ENCODE results near the gene VMAC.

VMAC gene

GRCh38 chr19:5926641-5927440 is 22.2 kb downstream of the VMAC start:
- H3K9ac ChIP-seq (ENCODE audit: low read length) = no peak overlapping the region
- no peaks in the 10 kb centered on the region for H3K79me2 ChIP-seq (ENCODE audit: low read length)
- H3K4me1 ChIP-seq (ENCODE audit: low read length) = peaks cover 20% of the 10 kb centered on the region
- H2AFZ ChIP-seq (ENCODE audit: low read depth, low read length) = no peak overlapping the region
- TF ChIP-seq CTCF (IDR thresholded peaks at IDR 0.05; ENCODE audit: low read depth, low read length) (no peak), EZH2phosphoT487 (IDR thresholded peaks at IDR 0.05; ENCODE audit: low read depth) (no peak)
- H3K36me3 ChIP-seq (replicated peaks; ENCODE audit: low read depth, low read length) = peaks cover 76% of the 10 kb centered on the region
- H4K20me1 ChIP-seq (ENCODE audit: insufficient read depth, low read length) = peaks cover 15% of the 10 kb centered on the region
- peak overlapping the region; percentile 58 for H3K27ac ChIP-seq (ENCODE audit: low read length)
- no peaks in the 10 kb centered on the region for H3K27me3 ChIP-seq (ENCODE audit: low read depth, low read length)
- no peak overlapping the region for H3K4me3 ChIP-seq (ENCODE audit: low read length)
- peak overlapping the region; percentile 34; the same call in 1 of the 2 replicates for H3K4me2 ChIP-seq (ENCODE audit: low read length)
- H3K9me3 ChIP-seq (ENCODE audit: insufficient read depth, low read length) = no peaks in the 10 kb centered on the region

- H3K4me2 ChIP-seq (ENCODE audit: low read length) = peak overlapping the region; percentile 34
- H3K4me1 ChIP-seq (ENCODE audit: low read length) = peaks cover 20% of the 10 kb centered on the region
- peaks cover 76% of the 10 kb centered on the region for H3K36me3 ChIP-seq (replicated peaks; ENCODE audit: low read depth, low read length)
- H4K20me1 ChIP-seq (ENCODE audit: insufficient read depth, low read length) = peaks cover 14% of the 10 kb centered on the region; the same call in 1 of the 2 replicates
- no peaks in the 10 kb centered on the region for H3K9me3 ChIP-seq (ENCODE audit: insufficient read depth, low read length)
- H3K27me3 ChIP-seq (ENCODE audit: low read depth, low read length) = no peaks in the 10 kb centered on the region
- TF ChIP-seq CTCF (IDR thresholded peaks at IDR 0.05; ENCODE audit: low read depth, low read length) = no peak
- H3K79me2 ChIP-seq (ENCODE audit: low read length) = no peaks in the 10 kb centered on the region
- no peak overlapping the region for H3K4me3 ChIP-seq (ENCODE audit: low read length)
- peak overlapping the region; percentile 0; the same call in 1 of the 2 replicates for H3K9ac ChIP-seq (ENCODE audit: low read length)
- peak overlapping the region; percentile 58 for H3K27ac ChIP-seq (ENCODE audit: low read length)
- H2AFZ ChIP-seq (ENCODE audit: low read depth, low read length) = no peak overlapping the region
Measured at GRCh38 chr19:5927441-5927821, 22.8 kb downstream of the VMAC start.

- Histone ChIP-seq H3K4me2 (ENCODE audit: low read length) (no peak overlapping the region), H3K9ac (ENCODE audit: low read length) (no peak overlapping the region), H3K27ac (ENCODE audit: low read length) (no peak overlapping the region), H3K27me3 (ENCODE audit: low read depth, low read length) (no peaks in the 10 kb centered on the region), H3K4me1 (ENCODE audit: low read length) (peaks cover 20% of the 10 kb centered on the region), H2AFZ (ENCODE audit: low read depth, low read length) (no peak overlapping the region), H3K9me3 (ENCODE audit: insufficient read depth, low read length) (no peaks in the 10 kb centered on the region), H3K79me2 (ENCODE audit: low read length) (peaks cover 4% of the 10 kb centered on the region; the same call in 1 of the 2 replicates), H3K36me3 (replicated peaks; ENCODE audit: low read depth, low read length) (peaks cover 78% of the 10 kb centered on the region), H3K4me3 (ENCODE audit: low read length) (no peak overlapping the region), H4K20me1 (ENCODE audit: insufficient read depth, low read length) (peaks cover 20% of the 10 kb centered on the region)
- no peak for TF ChIP-seq EZH2phosphoT487 (IDR thresholded peaks at IDR 0.05; ENCODE audit: low read depth)
- no peak for TF ChIP-seq CTCF (IDR thresholded peaks at IDR 0.05; ENCODE audit: low read depth, low read length)
Measured at GRCh38 chr19:5929179-5929578, 24.5 kb downstream of the VMAC start.

GRCh38 chr19:5929625-5930024 is 25.0 kb downstream of the VMAC start:
- TF ChIP-seq CTCF (IDR thresholded peaks at IDR 0.05; ENCODE audit: low read depth, low read length) (no peak), EZH2phosphoT487 (IDR thresholded peaks at IDR 0.05; ENCODE audit: low read depth) (no peak)
- H3K79me2 ChIP-seq (ENCODE audit: low read length) = peaks cover 4% of the 10 kb centered on the region; the same call in 1 of the 2 replicates
- no peak overlapping the region for H2AFZ ChIP-seq (ENCODE audit: low read depth, low read length)
- H3K9me3 ChIP-seq (ENCODE audit: insufficient read depth, low read length) = no peaks in the 10 kb centered on the region
- peaks cover 20% of the 10 kb centered on the region for H3K4me1 ChIP-seq (ENCODE audit: low read length)
- H3K27me3 ChIP-seq (ENCODE audit: low read depth, low read length) = no peaks in the 10 kb centered on the region
- H3K4me2 ChIP-seq (ENCODE audit: low read length) = no peak overlapping the region
- H3K36me3 ChIP-seq (replicated peaks; ENCODE audit: low read depth, low read length) = peaks cover 75% of the 10 kb centered on the region
- no peak overlapping the region for H3K9ac ChIP-seq (ENCODE audit: low read length)
- H3K4me3 ChIP-seq (ENCODE audit: low read length) = no peak overlapping the region
- no peak overlapping the region for H3K27ac ChIP-seq (ENCODE audit: low read length)
- H4K20me1 ChIP-seq (ENCODE audit: insufficient read depth, low read length) = peaks cover 20% of the 10 kb centered on the region

Measured in OCI-LY3 (cell line).